GM13976 (cell line): ENCODE results near the gene PHAX.
"Not testable (repeated sequence)": the region's sequence is repeated elsewhere in the genome, so short reads cannot be mapped to it uniquely, and the experiment has no call there.

Experiments
- DNase-seq: peaks from one replicate; pipeline ENCODE4 v3.0.0; 2012; ENCODE audit warnings: low spot score
- CTCF ChIP-seq: IDR thresholded peaks from 2 replicates; pipeline ENCODE4 v1.5.1; 2012; ENCODE audit warnings: borderline replicate concordance, mild to moderate bottlenecking; ENCODE audit not compliant: insufficient read depth; ENCODE audit errors: extremely low read depth, missing control alignments, control extremely low read depth
- in situ Hi-C: fragments of 300-500 bp; cut with MboI; formaldehyde crosslinking; loops from one replicate; pipeline ENCODE4 v1.12.0; 2022; ENCODE audit warnings: low sequenced_read_pairs, mixed read lengths, inconsistent platforms; ENCODE audit not compliant: unreplicated experiment

Gene PHAX

GRCh38 chr5:126651013-126651577 is 50.3 kb downstream of the PHAX start:
- no peak for TF ChIP-seq CTCF
- in situ Hi-C loops = loop anchor here (25.0 kb wide), 1 partner anchor 661 kb away; no protein-coding TSS in a partner anchor
- no peak for DNase-seq

GRCh38 chr5:126656401-126657007 is 55.8 kb downstream of the PHAX start:
- DNase-seq = peak; percentile 59
- peak; percentile 81 for TF ChIP-seq CTCF
- in situ Hi-C loops = loop anchor here (25.0 kb wide), 1 partner anchor 656 kb away; no protein-coding TSS in a partner anchor

DNA sequence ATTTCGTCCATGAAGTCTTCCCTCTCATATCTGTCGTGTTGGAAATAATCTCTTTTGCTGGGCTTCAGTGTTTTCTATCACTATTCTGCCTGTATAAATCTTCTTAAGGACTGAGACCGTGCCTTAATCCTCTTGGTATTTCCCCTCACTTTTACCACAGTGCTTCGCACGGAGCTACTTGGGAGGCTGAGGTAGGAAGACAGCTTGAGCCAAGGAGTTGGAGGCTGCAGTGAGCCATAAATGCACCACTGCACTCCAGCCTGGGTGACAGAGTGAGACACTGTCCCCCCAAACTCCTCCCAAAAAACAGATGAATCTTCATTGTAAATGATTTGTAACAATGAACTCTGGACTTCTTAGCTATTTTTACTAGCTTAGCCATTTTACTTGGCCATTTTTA is 57.8 kb downstream of the PHAX start:
- in situ Hi-C loops = loop anchor here (25.0 kb wide), 1 partner anchor 654 kb away; no protein-coding TSS in a partner anchor
- DNase-seq = no peak
- no peak for TF ChIP-seq CTCF

- in situ Hi-C loops = loop anchor here (25.0 kb wide), 1 partner anchor 652 kb away; no protein-coding TSS in a partner anchor
- TF ChIP-seq CTCF = no peak
- peak; percentile 59 for DNase-seq
Measured at GRCh38 chr5:126659805-126660482, 59.2 kb downstream of the PHAX start.

- no peak for TF ChIP-seq CTCF
- DNase-seq = no peak
- in situ Hi-C loops = loop anchor here (25.0 kb wide), 1 partner anchor 648 kb away; no protein-coding TSS in a partner anchor
Measured at GRCh38 chr5:126664586-126664985, 63.8 kb downstream of the PHAX start.

GRCh38 chr5:126670109-126670508 is 69.4 kb downstream of the PHAX start:
- DNase-seq = not testable (repeated sequence)
- in situ Hi-C loops = loop anchor here (10.0 to 25.0 kb wide), 2 partner anchors 115 to 642 kb away; no protein-coding TSS in a partner anchor

DNA sequence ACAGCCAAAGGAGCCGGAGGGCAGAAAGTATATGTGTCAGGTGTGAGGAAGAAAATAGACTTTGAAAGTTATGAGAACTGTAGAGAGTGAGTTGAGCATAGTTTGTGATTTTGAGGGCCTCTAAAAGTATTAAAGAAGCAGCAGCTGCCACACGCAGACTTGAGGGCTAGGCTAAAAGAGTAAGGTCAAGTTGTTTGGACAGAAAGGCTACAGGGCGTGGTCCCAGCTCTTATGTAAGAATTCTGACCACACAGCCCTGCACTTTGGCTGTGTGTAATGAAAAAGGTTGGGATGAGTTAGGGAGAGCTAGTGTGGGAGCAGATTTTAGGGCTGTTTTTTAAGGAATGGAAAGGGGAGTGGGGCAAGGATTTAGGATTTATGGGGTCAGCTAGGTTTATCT is 70.9 kb downstream of the PHAX start:
- DNase-seq = not testable (repeated sequence)
- in situ Hi-C loops = loop anchor here (10.0 to 25.0 kb wide), 2 partner anchors 113 to 641 kb away; no protein-coding TSS in a partner anchor
